ENCODE measurements around the gene PATE4.

The PATE4 gene

GRCh38 chr11:125790825-125791224 lies 42.3 kb upstream of the PATE4 start:
- Histone ChIP-seq H4K20me1 (ENCODE audit: insufficient read depth, low read length) (no peaks in the 10 kb centered on the region), H3K4me1 (ENCODE audit: low read length) (no peaks in the 10 kb centered on the region), H3K9me3 (replicated peaks; ENCODE audit: insufficient read depth, low read length) (no peaks in the 10 kb centered on the region), H3K9ac (ENCODE audit: low read length) (no peak overlapping the region), H3K27me3 (replicated peaks; ENCODE audit: insufficient read depth, low read length) (no peaks in the 10 kb centered on the region), H3K4me3 (ENCODE audit: low read length) (no peak overlapping the region), H3K79me2 (ENCODE audit: low read length) (no peaks in the 10 kb centered on the region), H3K4me2 (ENCODE audit: low read depth, low read length) (no peak overlapping the region), H3F3A (ENCODE audit: insufficient read depth, low read length) (no peaks in the 10 kb centered on the region), H3K27ac (ENCODE audit: low read length) (no peak overlapping the region), H2AFZ (ENCODE audit: low read length) (no peak overlapping the region), H3K9me2 (replicated peaks; ENCODE audit: insufficient read depth, low read length) (no peaks in the 10 kb centered on the region), H3K36me3 (replicated peaks; ENCODE audit: insufficient read depth, low read length) (no peaks in the 10 kb centered on the region)
- no peak for TF ChIP-seq EZH2phosphoT487 (IDR thresholded peaks at IDR 0.05; ENCODE audit: low read length)
- no peak for TF ChIP-seq EZH2 (optimal IDR thresholded peaks at IDR 0.05; ENCODE audit: low read depth, low read length)
- TF ChIP-seq CTCF (IDR thresholded peaks at IDR 0.05; ENCODE audit: low read length) = no peak
- DNase-seq = no peak

DNA sequence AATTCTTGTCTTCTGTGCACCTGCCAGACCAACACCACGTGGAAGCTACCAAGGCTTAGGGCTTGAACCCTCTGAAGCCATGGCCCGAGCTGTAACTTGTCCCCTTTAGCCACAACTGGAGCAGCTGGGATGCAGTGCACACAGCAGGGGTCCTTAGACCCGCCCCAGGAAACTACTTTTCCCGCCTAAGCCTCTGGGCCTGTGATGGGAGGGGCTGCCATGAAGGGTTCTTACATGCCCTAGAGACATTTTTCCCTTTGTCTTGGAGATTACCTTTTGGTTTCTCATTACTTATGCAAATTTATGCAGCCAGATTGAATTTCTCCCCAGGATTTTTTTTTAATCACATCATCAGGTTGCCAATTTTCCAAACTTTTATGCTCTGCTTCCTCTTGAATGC lies 35.5 kb upstream of the PATE4 start:
- H3K27ac ChIP-seq (ENCODE audit: low read length) = no peak overlapping the region
- H3K4me3 ChIP-seq (ENCODE audit: low read length) = no peak overlapping the region
- TF ChIP-seq CTCF (IDR thresholded peaks at IDR 0.05; ENCODE audit: low read length) (no peak), EZH2phosphoT487 (IDR thresholded peaks at IDR 0.05; ENCODE audit: low read length) (no peak), EZH2 (optimal IDR thresholded peaks at IDR 0.05; ENCODE audit: low read depth, low read length) (no peak)
- DNase-seq = no peak
- H3K4me2 ChIP-seq (ENCODE audit: low read depth, low read length) = no peak overlapping the region
- no peaks in the 10 kb centered on the region for H3K79me2 ChIP-seq (ENCODE audit: low read length)
- H3K27me3 ChIP-seq (replicated peaks; ENCODE audit: insufficient read depth, low read length) = no peaks in the 10 kb centered on the region
- H3K4me1 ChIP-seq (ENCODE audit: low read length) = no peaks in the 10 kb centered on the region
- no peak overlapping the region for H2AFZ ChIP-seq (ENCODE audit: low read length)
- no peaks in the 10 kb centered on the region for H3K9me3 ChIP-seq (replicated peaks; ENCODE audit: insufficient read depth, low read length)
- no peaks in the 10 kb centered on the region for H3F3A ChIP-seq (ENCODE audit: insufficient read depth, low read length)
- no peaks in the 10 kb centered on the region for H3K9me2 ChIP-seq (replicated peaks; ENCODE audit: insufficient read depth, low read length)
- H3K36me3 ChIP-seq (replicated peaks; ENCODE audit: insufficient read depth, low read length) = no peaks in the 10 kb centered on the region
- no peaks in the 10 kb centered on the region for H4K20me1 ChIP-seq (ENCODE audit: insufficient read depth, low read length)
- H3K9ac ChIP-seq (ENCODE audit: low read length) = no peak overlapping the region

DNA sequence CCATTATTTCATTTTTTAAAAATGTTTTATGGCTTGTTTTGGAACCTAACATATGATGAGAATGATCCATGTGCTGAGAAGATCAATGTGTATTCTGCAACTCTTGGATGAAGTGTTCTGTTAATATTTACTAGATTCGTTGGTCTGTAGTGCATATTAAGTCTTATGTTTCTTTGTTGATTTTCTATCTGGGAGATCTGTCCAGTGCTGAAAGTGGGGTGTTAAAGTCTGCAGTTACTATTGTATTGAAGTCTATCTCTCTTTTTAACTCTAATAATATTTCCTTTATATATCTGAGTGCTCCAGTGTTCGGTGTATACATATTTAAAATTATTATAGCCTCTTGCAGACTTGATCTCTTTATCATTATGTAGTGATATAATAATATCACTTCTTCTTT lies 33.3 kb upstream of the PATE4 start:
- DNase-seq = no peak
- no peak overlapping the region for H3K9ac ChIP-seq (ENCODE audit: low read length)
- H2AFZ ChIP-seq (ENCODE audit: low read length) = no peak overlapping the region
- TF ChIP-seq CTCF (IDR thresholded peaks at IDR 0.05; ENCODE audit: low read length) (no peak), EZH2phosphoT487 (IDR thresholded peaks at IDR 0.05; ENCODE audit: low read length) (no peak)
- H3K4me2 ChIP-seq (ENCODE audit: low read depth, low read length) = no peak overlapping the region
- H3F3A ChIP-seq (ENCODE audit: insufficient read depth, low read length) = no peaks in the 10 kb centered on the region
- no peaks in the 10 kb centered on the region for H4K20me1 ChIP-seq (ENCODE audit: insufficient read depth, low read length)
- no peak overlapping the region for H3K4me3 ChIP-seq (ENCODE audit: low read length)
- H3K36me3 ChIP-seq (replicated peaks; ENCODE audit: insufficient read depth, low read length) = no peaks in the 10 kb centered on the region
- no peaks in the 10 kb centered on the region for H3K27me3 ChIP-seq (replicated peaks; ENCODE audit: insufficient read depth, low read length)
- no peaks in the 10 kb centered on the region for H3K9me3 ChIP-seq (replicated peaks; ENCODE audit: insufficient read depth, low read length)
- no peaks in the 10 kb centered on the region for H3K79me2 ChIP-seq (ENCODE audit: low read length)
- no peak overlapping the region for H3K27ac ChIP-seq (ENCODE audit: low read length)
- no peaks in the 10 kb centered on the region for H3K9me2 ChIP-seq (replicated peaks; ENCODE audit: insufficient read depth, low read length)
- no peaks in the 10 kb centered on the region for H3K4me1 ChIP-seq (ENCODE audit: low read length)

Measured in MM.1S (cell line).